HepG2 (cell line): ENCODE results near the gene PPP1CA. TPM values are rescaled to one million over a fixed set of nuclear protein-coding genes. Genes with fewer than 3 reads are reported as not detected.

Source experiments
- ETV5 ChIP-seq: IDR thresholded peaks from 2 replicates; pipeline ENCODE4 v1.6.1; 2018; ENCODE audit warnings: missing biosample characterization, missing genetic modification reagents, inconsistent platforms, borderline replicate concordance
- HMGXB4 ChIP-seq, 2 experiments: sonication (generic) in 1 of 2; formaldehyde crosslinking in 1 of 2; IDR thresholded peaks; 2 replicates each; pipeline versions ENCODE4 v1.4.0 to v1.6.1; 2018 to 2020; ENCODE audit warnings: missing genetic modification reagents in 2 of 2, borderline replicate concordance in 1 of 2, low read depth in 1 of 2, mild to moderate bottlenecking in 1 of 2, missing biosample characterization in 1 of 2
- POLR2A ChIP-seq, 2 experiments: IDR thresholded peaks; 2 replicates each; pipeline ENCODE4 v1.6.1; 2011; ENCODE audit warnings: low read depth in 2 of 2, low read length in 2 of 2, mild to moderate bottlenecking in 1 of 2, moderate library complexity in 1 of 2; ENCODE audit not compliant: insufficient read depth in 1 of 2
- RNF2 ChIP-seq: fragments of 450-650 bp; conservative IDR thresholded peaks from 2 replicates; pipeline ENCODE4 v1.6.1; 2016; ENCODE audit warnings: low read depth
- TOPORS ChIP-seq: sonication (generic); formaldehyde crosslinking; IDR thresholded peaks from 2 replicates; pipeline ENCODE4 v1.8.0; 2023; ENCODE audit warnings: mild to moderate bottlenecking, missing genetic modification reagents
- ZBTB2 ChIP-seq: sonication (generic); formaldehyde crosslinking; IDR thresholded peaks from 2 replicates; pipeline ENCODE4 v1.8.0; 2022; ENCODE audit warnings: low read depth, missing genetic modification reagents
- ZBTB39 ChIP-seq: sonication (generic); formaldehyde crosslinking; IDR thresholded peaks from 2 replicates; pipeline ENCODE4 v1.5.0; 2020; ENCODE audit warnings: missing genetic modification reagents
- ZNF407 ChIP-seq: sonication (generic); formaldehyde crosslinking; IDR thresholded peaks from one replicate; pipeline ENCODE4 v1.5.1; 2020; ENCODE audit warnings: mild to moderate bottlenecking, missing genetic modification reagents; ENCODE audit errors: not compliant biosample characterization
- ZNF510 ChIP-seq: sonication (generic); formaldehyde crosslinking; IDR thresholded peaks from 2 replicates; pipeline ENCODE4 v1.4.0; 2020; ENCODE audit warnings: low read depth, mild to moderate bottlenecking, missing genetic modification reagents
- ZNF704 ChIP-seq: sonication (generic); formaldehyde crosslinking; IDR thresholded peaks from 2 replicates; pipeline ENCODE4 v1.8.1; 2023; ENCODE audit warnings: mild to moderate bottlenecking, inconsistent platforms, moderate library complexity, missing genetic modification reagents, borderline replicate concordance
- ZNF784 ChIP-seq: sonication (generic); formaldehyde crosslinking; IDR thresholded peaks from 2 replicates; pipeline ENCODE4 v1.5.1; 2020; ENCODE audit warnings: missing genetic modification reagents, mild to moderate bottlenecking, borderline replicate concordance
- polyA plus RNA-seq, 8 experiments: library from polyadenylated mRNA; depleted of rRNA in 3 of 8; stranded (reverse) in 7 of 8; unstranded in 1 of 8; fragments of >200 nt; fragmentation: Illumina TruSeq in 4 of 8; extraction: Trizol in 4 of 8; gene quantifications; 2 replicates each; pipeline versions ENCODE4 v1.2.1 to v1.2.3, GENCODE V29; 2011 to 2016; ENCODE audit warnings: low read depth in 4 of 8, missing spikeins in 1 of 8, mixed read lengths in 1 of 8; ENCODE audit not compliant: insufficient read depth in 1 of 8
- total RNA-seq, 5 experiments: library from RNA; depleted of rRNA; stranded (reverse); fragments of >200 nt; fragmentation: Illumina TruSeq; extraction: Trizol; gene quantifications; 2 replicates each; pipeline ENCODE4 v1.2.3, GENCODE V29; 2016; ENCODE audit warnings: low read depth in 1 of 5

Gene PPP1CA
- total and polyA plus RNA-seq, 2 of the 13 experiments (the other 11 are each of a cell fraction or from before 2014, with no cell fraction given) = 149 to 170 TPM

- TF ChIP-seq ZNF407 (CRISPR knock-in tag) (no peak), ZBTB2 (CRISPR knock-in tag) (peak; percentile 26; the same call in 1 of the 2 replicates), POLR2A (IDR thresholded peaks at IDR 0.05; ENCODE audit: insufficient read depth in 1 of 2, low read depth in 2 of 2, low read length in 2 of 2) (peak; percentile 69 to 92), RNF2 (0 out of 2 replicates have a peak, but pooled peaks have one; percentile 13), HMGXB4 (CRISPR knock-in tag; IDR thresholded peaks at IDR 0.05; ENCODE audit: borderline replicate concordance in 1 of 2, low read depth in 1 of 2) (peak in 1 of 2 experiments; percentile 67; a peak in 3 of 4 replicates), ZNF510 (CRISPR knock-in tag) (no peak), ZBTB39 (CRISPR knock-in tag) (no peak), ZNF704 (CRISPR knock-in tag) (no peak), TOPORS (CRISPR knock-in tag) (no peak), ZNF784 (CRISPR knock-in tag) (no peak), ETV5 (CRISPR knock-in tag) (peak; percentile 73; the same call in 1 of the 2 replicates)
Measured at GRCh38 chr11:67401495-67402191, at the start of gene PPP1CA (continued).
